Hepatocyte (in vitro differentiated cells): ENCODE results near the gene SEPTIN11. TPM values are rescaled to one million over a fixed set of nuclear protein-coding genes. Genes with fewer than 3 reads are reported as not detected.

Experiments
- DNase-seq: peaks from one replicate; pipeline ENCODE4 v3.0.0-alpha.2; 2016; ENCODE audit warnings: low spot score
- H2AFZ ChIP-seq: fragments of 200-600 bp; sonication (generic); 2 replicates; pipeline ENCODE4 v1.6.0; 2016; ENCODE audit warnings: antibody characterized with exemption, mild to moderate bottlenecking
- H3K27ac ChIP-seq: fragments of 200-600 bp; sonication (generic); 2 replicates; pipeline ENCODE4 v1.5.1; 2016; ENCODE audit warnings: mild to moderate bottlenecking
- H3K27me3 ChIP-seq: fragments of 200-600 bp; sonication (generic); 2 replicates; pipeline ENCODE4 v1.6.1; 2016
- H3K36me3 ChIP-seq: fragments of 200-600 bp; sonication (generic); replicated peaks from 2 replicates; pipeline ENCODE4 v1.5.1; 2016; ENCODE audit warnings: low read depth; ENCODE audit not compliant: insufficient read depth
- H3K4me1 ChIP-seq: fragments of 200-600 bp; sonication (generic); 2 replicates; pipeline ENCODE4 v1.5.1; 2016; ENCODE audit warnings: mild to moderate bottlenecking, moderate library complexity; ENCODE audit not compliant: insufficient read depth
- H3K4me2 ChIP-seq: fragments of 200-600 bp; sonication (generic); 2 replicates; pipeline ENCODE4 v1.6.0; 2016
- H3K4me3 ChIP-seq: fragments of 200-600 bp; sonication (generic); 2 replicates; pipeline ENCODE4 v1.5.1; 2016; ENCODE audit warnings: mild to moderate bottlenecking
- H3K79me2 ChIP-seq: fragments of 200-600 bp; sonication (generic); 2 replicates; pipeline ENCODE4 v1.6.0; 2017; ENCODE audit warnings: mild to moderate bottlenecking
- H3K9me2 ChIP-seq: fragments of 200-600 bp; sonication (generic); replicated peaks from 2 replicates; pipeline ENCODE4 v1.6.0; 2017; ENCODE audit warnings: mild to moderate bottlenecking; ENCODE audit not compliant: insufficient read depth
- H3K9me3 ChIP-seq: fragments of 200-600 bp; sonication (generic); 2 replicates; pipeline ENCODE4 v1.5.1; 2016; ENCODE audit warnings: low read depth, mild to moderate bottlenecking
- H4K20me1 ChIP-seq: fragments of 200-600 bp; sonication (generic); 2 replicates; pipeline ENCODE4 v1.6.0; 2016; ENCODE audit warnings: mild to moderate bottlenecking; ENCODE audit not compliant: insufficient read depth, poor library complexity, severe bottlenecking
- CTCF ChIP-seq: fragments of 200-600 bp; sonication (generic); IDR thresholded peaks from 2 replicates; pipeline ENCODE4 v1.5.1; 2016; ENCODE audit warnings: antibody characterized with exemption, mild to moderate bottlenecking; ENCODE audit not compliant: poor library complexity
- EZH2 ChIP-seq: fragments of 200-600 bp; sonication (generic); IDR thresholded peaks from 2 replicates; pipeline ENCODE4 v1.6.1; 2016; ENCODE audit warnings: antibody characterized with exemption, mild to moderate bottlenecking, borderline replicate concordance
- EZH2phosphoT487 ChIP-seq: fragments of 200-600 bp; sonication (generic); IDR thresholded peaks from one replicate; pipeline ENCODE4 v1.6.1; 2018; ENCODE audit warnings: antibody characterized with exemption, mild to moderate bottlenecking, low read depth, moderate library complexity; ENCODE audit not compliant: unreplicated experiment, severe bottlenecking
- WGBS: methylation state at CpG from one replicate; pipeline ENCODE4 v1.1.6; 2016; ENCODE audit warnings: low lambda C conversion rate; ENCODE audit errors: missing lambda C conversion rate; 5-methylcytosine and 5-hydroxymethylcytosine counted together
- polyA plus RNA-seq: library from polyadenylated mRNA; unstranded; fragments of >200 nt; fragmentation: Nextera tagmentation; extraction: Ambion mirVana; gene quantifications from 2 replicates; pipeline ENCODE4 v1.2.1, GENCODE V29; 2016
- total RNA-seq: library from RNA; depleted of rRNA; stranded (reverse); fragments of >200 nt; gene quantifications from 2 replicates; pipeline ENCODE4 v1.2.3, GENCODE V29; 2014

SEPTIN11 gene
- total and polyA plus RNA-seq, 2 experiments from 2014 or later, result 68.3 to 146 TPM

GRCh38 chr4:76998251-76998901 is 48.8 kb downstream of the SEPTIN11 start:
- H3K4me1 ChIP-seq, result peaks cover 17% of the 10 kb centered on the region
- H3K9me3 ChIP-seq, result no peaks in the 10 kb centered on the region
- H3K79me2 ChIP-seq, result peaks cover 54% of the 10 kb centered on the region
- H2AFZ ChIP-seq, result no peak overlapping the region
- no peaks in the 10 kb centered on the region for H3K9me2 ChIP-seq
- no peak overlapping the region for H3K4me3 ChIP-seq
- no peaks in the 10 kb centered on the region for H3K36me3 ChIP-seq
- no peak for DNase-seq
- H4K20me1 ChIP-seq, result no peaks in the 10 kb centered on the region
- H3K27ac ChIP-seq, result no peak overlapping the region
- 76% methylated on average over 8 of the region's 8 CpGs for WGBS
- no peaks in the 10 kb centered on the region for H3K27me3 ChIP-seq
- no peak overlapping the region for H3K4me2 ChIP-seq
- TF ChIP-seq CTCF (no peak), EZH2phosphoT487 (no peak), EZH2 (no peak)

Other genes starting within 250 kb of the SEPTIN11 start
- 16.2 and 18.9 TPM in 2 replicates for gene SOWAHB, start 51.6 kb upstream of the SEPTIN11 start, total RNA-seq
- gene SOWAHB, start 51.6 kb upstream of the SEPTIN11 start, polyA plus RNA-seq, result 5.7 and 8.7 TPM in 2 replicates
- gene CCNI, start 126.2 kb downstream of the SEPTIN11 start, total RNA-seq, result 212 and 222 TPM in 2 replicates
- gene CCNI, start 126.2 kb downstream of the SEPTIN11 start, polyA plus RNA-seq, result 147 and 160 TPM in 2 replicates
- gene CCNG2, start 207.5 kb downstream of the SEPTIN11 start, total RNA-seq, result 127 and 134 TPM in 2 replicates
- 69.8 and 73.8 TPM in 2 replicates for gene CCNG2, start 207.5 kb downstream of the SEPTIN11 start, polyA plus RNA-seq